A673 (cell line): ENCODE data around the gene CNTLN. TPM values are rescaled to one million over a fixed set of nuclear protein-coding genes. Genes with fewer than 3 reads are reported as not detected.

ENCODE experiments used
- BruUV-seq: library from RNA; stranded (reverse); fragments of 400-500 nt; replicated peaks from 2 replicates; lab custom pipeline; 2021; lab: Mats Ljungman, UMichigan
- CTCF ChIA-PET: fragments of 300-600 bp; sonication (Branson Sonifier 250); formaldehyde crosslinking; loops from one replicate; lab custom pipeline; 2022; ENCODE audit warnings: antibody characterized with exemption; lab: Charles Lee
- POLR2A ChIA-PET: fragments of 300-600 bp; sonication (Branson Sonifier 250); formaldehyde crosslinking; loops from one replicate; lab custom pipeline; 2022; ENCODE audit warnings: antibody characterized with exemption; ENCODE audit not compliant: low non-redundant PET; lab: Charles Lee
- DNase-seq: peaks from one replicate; pipeline ENCODE4 v3.0.0-alpha.2; 2015; ENCODE audit warnings: low spot score
- H3K27ac ChIP-seq: fragments of 200-600 bp; sonication (generic); 2 replicates; pipeline ENCODE4 v1.5.1; 2016; ENCODE audit warnings: mixed run types, low read depth, mild to moderate bottlenecking, mixed read lengths, antibody characterized with exemption, low read length; ENCODE audit not compliant: poor library complexity, severe bottlenecking
- H3K27me3 ChIP-seq: fragments of 200-600 bp; sonication (generic); replicated peaks from 2 replicates; pipeline ENCODE4 v1.6.1; 2017; ENCODE audit warnings: mixed run types, low read depth, mild to moderate bottlenecking, mixed read lengths, antibody characterized with exemption, low read length; ENCODE audit not compliant: insufficient read depth, poor library complexity
- H3K36me3 ChIP-seq: fragments of 200-600 bp; sonication (generic); 2 replicates; pipeline ENCODE4 v1.6.1; 2016; ENCODE audit warnings: mixed run types, mild to moderate bottlenecking, mixed read lengths, antibody characterized with exemption, low read length; ENCODE audit not compliant: insufficient read depth, poor library complexity, severe bottlenecking
- H3K4me1 ChIP-seq: fragments of 200-600 bp; sonication (generic); 2 replicates; pipeline ENCODE4 v1.6.1; 2017; ENCODE audit warnings: mixed run types, mild to moderate bottlenecking, mixed read lengths, antibody characterized with exemption, low read length; ENCODE audit not compliant: insufficient read depth, poor library complexity, severe bottlenecking
- H3K4me3 ChIP-seq: fragments of 200-600 bp; sonication (generic); 2 replicates; pipeline ENCODE4 v1.5.1; 2016; ENCODE audit warnings: low read depth, mixed run types, mild to moderate bottlenecking, mixed read lengths, low read length; ENCODE audit not compliant: poor library complexity, severe bottlenecking
- H3K9me3 ChIP-seq: fragments of 200-600 bp; sonication (generic); 2 replicates; pipeline ENCODE4 v1.6.1; 2016; ENCODE audit warnings: mixed run types, low read depth, mild to moderate bottlenecking, mixed read lengths, antibody characterized with exemption, low read length; ENCODE audit not compliant: poor library complexity, severe bottlenecking
- CTCF ChIP-seq: fragments of 300-800, 200-600 bp; sonication (generic); conservative IDR thresholded peaks from 2 replicates; pipeline ENCODE4 v1.5.1; 2017; ENCODE audit warnings: low read depth, mild to moderate bottlenecking, antibody characterized with exemption, low read length, moderate library complexity, mixed read lengths
- EZH2 ChIP-seq: fragments of 200-600 bp; sonication (generic); IDR thresholded peaks from 2 replicates; pipeline ENCODE4 v1.6.1; 2017; ENCODE audit warnings: borderline replicate concordance, low read depth, mild to moderate bottlenecking, mixed read lengths, antibody characterized with exemption, low read length; ENCODE audit not compliant: poor library complexity, severe bottlenecking
- intact Hi-C: fragments of 100-400 bp; cut with micrococcal nuclease; formaldehyde crosslinking; loops from one replicate; pipeline ENCODE4 v1.10.0; 2022; ENCODE audit not compliant: unreplicated experiment
- total RNA-seq: library from RNA; stranded (reverse); gene quantifications from 2 replicates; pipeline ENCODE4 v1.2.3, GENCODE V29; 2021

Gene CNTLN
- total RNA-seq, 1 experiment from 2014 or later, result 6.6 TPM

- H3K9me3 ChIP-seq, result no peaks in the 10 kb centered on the region
- no peak overlapping the region for H3K4me3 ChIP-seq
- no peak for DNase-seq
- no TSS peak for BruUV-seq
- TF ChIP-seq CTCF (no peak), EZH2 (no peak)
- no peaks in the 10 kb centered on the region for H3K36me3 ChIP-seq
- POLR2A ChIA-PET, result no interaction called here
- CTCF ChIA-PET, result no interaction called here
- H3K27ac ChIP-seq, result no peak overlapping the region
- intact Hi-C loops, result no loop called here
- no peaks in the 10 kb centered on the region for H3K27me3 ChIP-seq
- H3K4me1 ChIP-seq, result no peaks in the 10 kb centered on the region
Observed at GRCh38 chr9:17477816-17478215, 343.0 kb downstream of the CNTLN start.

GRCh38 chr9:17480966-17481365 lies 346.1 kb downstream of the CNTLN start:
- Histone ChIP-seq H3K36me3 (no peaks in the 10 kb centered on the region), H3K9me3 (no peaks in the 10 kb centered on the region), H3K4me3 (no peak overlapping the region), H3K4me1 (no peaks in the 10 kb centered on the region), H3K27me3 (no peaks in the 10 kb centered on the region), H3K27ac (no peak overlapping the region)
- BruUV-seq, result no TSS peak
- POLR2A ChIA-PET, result no interaction called here
- intact Hi-C loops, result no loop called here
- CTCF ChIA-PET, result no interaction called here
- TF ChIP-seq EZH2 (no peak), CTCF (no peak)
- DNase-seq, result no peak

- H3K4me3 ChIP-seq, result no peak overlapping the region
- DNase-seq, result no peak
- ChIA-PET POLR2A (no interaction called here), CTCF (no interaction called here)
- no peak overlapping the region for H3K27ac ChIP-seq
- H3K9me3 ChIP-seq, result no peaks in the 10 kb centered on the region
- TF ChIP-seq CTCF (no peak), EZH2 (no peak)
- intact Hi-C loops, result no loop called here
- no TSS peak for BruUV-seq
- H3K36me3 ChIP-seq, result no peaks in the 10 kb centered on the region
- no peaks in the 10 kb centered on the region for H3K4me1 ChIP-seq
- H3K27me3 ChIP-seq, result no peaks in the 10 kb centered on the region
Observed at GRCh38 chr9:17481565-17481964, 346.7 kb downstream of the CNTLN start.
